Retina (tissue), 1 donor: Measurements from ENCODE around the gene NMUR2.

Experiments
- DNase-seq: peaks from one replicate; pipeline ENCODE4 v3.0.0-alpha.2; 2016

The NMUR2 gene, protein sequence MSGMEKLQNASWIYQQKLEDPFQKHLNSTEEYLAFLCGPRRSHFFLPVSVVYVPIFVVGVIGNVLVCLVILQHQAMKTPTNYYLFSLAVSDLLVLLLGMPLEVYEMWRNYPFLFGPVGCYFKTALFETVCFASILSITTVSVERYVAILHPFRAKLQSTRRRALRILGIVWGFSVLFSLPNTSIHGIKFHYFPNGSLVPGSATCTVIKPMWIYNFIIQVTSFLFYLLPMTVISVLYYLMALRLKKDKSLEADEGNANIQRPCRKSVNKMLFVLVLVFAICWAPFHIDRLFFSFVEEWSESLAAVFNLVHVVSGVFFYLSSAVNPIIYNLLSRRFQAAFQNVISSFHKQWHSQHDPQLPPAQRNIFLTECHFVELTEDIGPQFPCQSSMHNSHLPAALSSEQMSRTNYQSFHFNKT

GRCh38 chr5:152405145-152405544, at the start of gene NMUR2:
NMUR2 (minus strand) TSS chr5:152405279; CDS start chr5:152405113, 166 bp downstream.
- peak; percentile 23 for DNase-seq

DNA sequence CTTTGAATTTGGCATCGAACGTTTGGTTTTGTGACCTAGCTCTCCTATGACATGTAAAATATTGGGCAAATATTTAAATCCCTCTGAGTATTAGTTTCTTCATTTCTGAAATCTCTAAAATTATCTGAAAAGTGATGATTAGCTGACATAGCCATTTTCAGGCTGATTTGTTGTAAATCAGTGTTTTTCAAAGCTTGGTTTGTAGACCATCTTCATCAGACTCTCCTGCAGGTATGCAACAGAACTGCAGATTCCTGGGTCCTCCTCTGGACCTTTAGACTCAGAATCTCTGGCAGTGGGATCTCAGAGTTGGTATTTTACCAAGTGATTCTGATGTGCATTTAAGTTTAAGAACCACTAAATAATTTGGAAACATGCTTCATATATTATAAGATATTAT, 38.9 kb upstream of the NMUR2 start:
- DNase-seq, result no peak

DNA sequence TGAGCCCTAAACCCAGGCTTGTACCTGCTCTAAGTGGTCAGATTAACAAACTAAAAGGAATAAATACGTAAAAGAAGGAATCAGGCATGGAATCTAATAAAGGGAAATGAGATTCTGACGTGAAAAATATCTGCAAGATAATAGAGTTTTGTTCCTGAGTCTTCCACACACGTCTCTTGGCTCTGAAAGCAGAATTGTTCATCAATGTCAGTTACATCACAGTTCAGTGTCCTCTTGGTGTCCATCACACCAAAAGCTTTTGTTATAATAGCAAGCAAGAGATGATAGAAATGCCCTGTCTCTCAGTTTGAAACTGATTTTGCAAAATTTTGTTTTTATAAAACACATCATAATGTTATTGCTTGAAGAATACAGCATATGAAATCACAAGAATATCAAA, 34.7 kb upstream of the NMUR2 start:
- DNase-seq, result no peak

DNA sequence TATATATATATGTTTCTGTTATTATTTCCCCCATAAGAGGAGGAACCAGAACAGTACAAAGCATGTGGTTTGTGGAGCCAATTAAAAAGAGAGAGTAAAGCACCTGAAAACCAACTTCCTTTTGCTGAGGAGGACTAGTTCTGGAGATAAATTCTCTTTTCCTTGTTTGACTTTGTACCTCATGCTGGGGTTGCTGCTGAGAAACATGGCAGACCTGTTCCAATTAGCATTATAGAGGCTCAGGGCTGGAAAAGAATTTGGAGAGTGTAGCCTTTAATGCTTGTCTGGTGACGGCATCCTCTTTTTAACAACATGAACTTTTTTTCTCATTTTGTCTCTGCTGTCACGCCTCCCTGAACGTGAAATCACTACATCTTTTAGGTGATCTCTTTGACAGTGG, 32.8 kb upstream of the NMUR2 start:
- DNase-seq, result no peak

GRCh38 chr5:152427721-152428120, 22.6 kb upstream of the NMUR2 start:
- DNase-seq, result no peak

DNA sequence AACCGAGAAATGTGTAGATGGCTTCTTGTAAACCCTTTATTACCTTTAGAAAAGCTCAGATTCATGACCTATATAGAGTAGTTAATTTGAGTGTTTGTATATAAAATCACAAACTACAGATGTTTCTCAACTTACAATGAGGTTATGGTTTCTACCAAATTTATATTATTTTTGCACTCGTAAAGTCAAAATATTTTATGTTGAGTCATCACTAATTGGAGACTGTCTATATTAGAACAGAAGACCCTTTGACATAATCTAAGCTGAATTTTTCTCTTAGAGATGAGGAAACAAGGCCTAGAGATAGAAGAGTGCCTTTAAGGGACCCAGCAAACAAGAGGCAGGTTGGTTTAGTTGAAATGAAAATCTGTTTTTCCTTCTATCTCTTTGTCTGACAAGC, 20.0 kb upstream of the NMUR2 start:
- no peak for DNase-seq

- DNase-seq, result no peak
Measured at GRCh38 chr5:152424501-152424900, 19.4 kb upstream of the NMUR2 start.

GRCh38 chr5:152422081-152422480, 17.0 kb upstream of the NMUR2 start:
- no peak for DNase-seq

GRCh38 chr5:152412129-152412528, 7.0 kb upstream of the NMUR2 start:
- no peak for DNase-seq

DNA sequence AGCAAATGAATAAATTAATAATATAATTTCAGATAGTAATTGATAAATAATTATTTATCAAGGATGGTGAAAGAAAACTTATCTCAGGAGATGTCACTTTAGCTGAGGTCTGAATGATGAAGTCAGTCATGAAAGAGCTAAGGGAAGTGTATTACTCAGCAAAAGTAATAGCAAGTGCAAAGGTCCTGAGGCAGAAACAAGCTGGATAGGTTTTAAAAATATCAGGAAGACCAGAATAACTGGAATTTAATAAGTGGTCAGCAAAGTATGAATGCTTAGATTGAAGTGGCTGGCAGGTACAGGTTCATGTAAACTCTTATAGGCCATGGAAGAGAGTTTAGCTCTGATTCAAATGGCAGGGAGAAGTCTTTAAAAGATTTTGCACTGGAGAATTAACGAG, 1.0 kb upstream of the NMUR2 start:
- no peak for DNase-seq

- no peak for DNase-seq
Measured at GRCh38 chr5:152404494-152404893, 585 bp downstream of the NMUR2 start.

- no peak for DNase-seq
Measured at GRCh38 chr5:152403046-152403445, 2.0 kb downstream of the NMUR2 start.

- no peak for DNase-seq
Measured at GRCh38 chr5:152400846-152401245, 4.2 kb downstream of the NMUR2 start.

GRCh38 chr5:152397581-152397980, 7.5 kb downstream of the NMUR2 start:
- DNase-seq, result no peak

DNA sequence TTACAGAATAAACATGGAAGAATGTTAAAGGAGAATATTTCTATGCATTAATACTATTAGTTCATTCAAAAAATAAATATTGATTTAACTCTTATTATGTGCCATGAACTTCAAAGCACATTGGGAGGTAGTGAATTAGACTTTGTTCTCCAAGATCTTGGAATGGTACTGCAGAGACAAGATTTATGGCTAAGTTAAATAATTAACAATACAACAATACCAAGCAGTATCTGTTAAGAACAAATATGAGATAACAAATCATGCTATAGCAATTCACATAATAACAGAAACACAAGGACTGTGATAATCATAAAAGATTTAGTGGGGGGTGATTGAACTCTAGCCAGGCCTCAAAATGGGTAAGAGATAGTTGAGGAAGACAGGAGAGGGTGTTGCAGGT, 11.6 kb downstream of the NMUR2 start:
- DNase-seq, result no peak

DNA sequence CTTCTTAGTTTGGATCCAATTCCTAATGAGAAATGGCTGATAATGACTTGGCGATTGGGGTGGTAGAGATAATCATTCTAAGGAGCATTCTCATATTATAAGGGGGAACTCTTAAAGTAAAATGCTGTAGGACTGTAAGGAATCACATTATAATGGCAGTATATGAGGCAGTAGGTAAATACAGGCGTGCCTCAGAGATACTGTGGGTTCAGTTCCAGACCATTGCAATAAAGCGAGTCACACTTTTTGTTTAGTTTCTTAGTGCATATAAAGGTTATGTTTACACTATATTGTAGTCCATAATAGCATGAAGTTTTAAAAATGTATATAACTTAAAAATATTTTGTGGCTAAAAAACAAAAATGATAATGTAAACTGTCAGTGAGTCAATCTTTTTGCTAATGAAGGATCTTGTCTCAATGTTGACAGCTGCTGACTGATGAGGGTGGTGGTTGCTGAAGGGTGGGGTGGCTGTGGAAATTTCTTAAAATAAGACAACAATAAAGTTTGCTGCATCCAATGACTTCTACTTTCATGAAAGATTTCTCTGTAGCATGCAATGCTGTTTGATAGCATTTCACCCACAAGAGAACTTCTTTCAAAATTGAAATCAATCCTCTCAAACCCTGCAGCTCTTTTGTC, 15.8 kb downstream of the NMUR2 start:
- DNase-seq, result no peak

DNA sequence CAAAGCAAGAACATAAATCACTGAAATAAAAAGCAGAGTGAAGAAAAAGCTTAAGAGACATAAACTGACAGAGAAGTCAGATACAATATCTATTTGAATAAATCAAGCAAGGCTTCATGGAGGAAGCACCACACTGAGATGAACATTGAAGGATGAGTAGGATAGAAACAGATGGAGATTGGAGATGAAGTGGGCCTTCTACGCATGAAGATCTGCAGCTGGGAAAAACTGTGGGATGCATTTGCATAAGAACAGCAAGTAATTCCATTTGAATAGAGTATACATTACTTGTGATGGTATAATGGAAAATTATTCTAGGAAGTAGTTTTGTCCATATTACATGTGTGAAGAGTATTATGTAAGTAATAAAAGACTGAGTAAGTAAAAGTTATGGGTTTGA, 16.5 kb downstream of the NMUR2 start:
- no peak for DNase-seq

- DNase-seq, result no peak
Measured at GRCh38 chr5:152380415-152381123, 24.5 kb downstream of the NMUR2 start.

DNA sequence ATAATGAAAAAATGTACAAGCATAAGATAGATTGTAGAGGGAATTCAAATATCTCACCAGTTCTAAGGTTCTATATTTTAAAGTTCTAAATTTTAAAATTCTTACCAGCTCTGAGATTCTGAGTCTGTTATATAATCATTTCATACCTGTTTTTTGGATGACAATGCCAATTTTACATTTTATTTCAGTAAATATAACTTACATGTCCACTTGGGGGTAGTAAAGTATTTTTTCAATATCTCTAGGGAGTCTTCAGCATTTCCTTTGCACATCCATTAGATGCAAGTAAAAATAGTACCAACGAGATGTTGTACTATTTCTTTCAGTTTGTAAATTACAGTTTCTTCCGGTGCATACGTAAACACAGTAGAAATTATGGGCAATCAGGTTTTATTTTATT, 25.7 kb downstream of the NMUR2 start:
- no peak for DNase-seq

- DNase-seq, result no peak
Measured at GRCh38 chr5:152378730-152379129, 26.3 kb downstream of the NMUR2 start.

- DNase-seq, result no peak
Measured at GRCh38 chr5:152376886-152377285, 28.2 kb downstream of the NMUR2 start.

DNA sequence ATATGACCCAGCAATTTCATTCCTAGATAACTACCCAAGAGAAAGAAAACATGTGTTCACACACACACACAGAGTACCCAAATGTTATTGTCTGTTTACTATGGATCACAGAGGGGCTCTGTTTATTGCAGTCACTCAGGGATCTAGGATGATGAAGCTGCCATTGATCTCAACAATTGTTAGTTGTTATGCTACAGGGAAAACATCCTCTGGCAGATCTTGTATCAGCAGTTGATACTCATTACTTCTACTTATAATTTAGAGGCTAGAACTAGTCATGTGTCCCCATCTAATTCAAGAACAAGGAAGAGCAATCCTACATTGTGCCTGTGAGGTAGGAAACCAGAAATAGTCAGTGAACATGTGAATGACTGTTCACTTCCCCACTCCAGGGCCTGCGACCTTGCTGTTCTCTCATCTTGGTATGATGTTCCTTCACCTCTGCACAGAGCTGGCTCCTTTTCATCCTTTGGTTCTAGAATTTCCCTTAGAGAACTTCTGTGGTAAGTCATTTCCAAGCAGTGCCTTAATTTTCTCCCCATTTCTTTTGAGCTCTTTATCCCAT, 30.3 kb downstream of the NMUR2 start:
- DNase-seq, result no peak

DNA sequence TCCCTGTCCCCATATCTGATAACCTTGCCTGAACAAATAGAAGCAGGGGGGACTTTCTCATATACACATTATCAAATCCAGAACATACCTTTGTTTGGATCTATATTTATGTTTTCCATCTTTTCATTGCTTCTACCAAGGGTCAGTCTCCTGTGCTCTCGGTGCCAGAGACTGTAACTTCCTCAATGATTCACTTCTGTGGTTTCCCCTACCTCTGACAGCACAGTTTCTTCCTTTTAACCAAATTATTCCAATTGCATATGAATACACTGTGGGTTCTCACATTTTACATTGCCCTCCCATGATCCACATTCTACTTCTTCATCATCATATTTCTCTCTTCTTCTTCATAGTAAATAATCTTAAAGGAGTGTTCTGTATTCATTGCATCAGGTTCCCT, 32.2 kb downstream of the NMUR2 start:
- no peak for DNase-seq

- DNase-seq, result no peak
Measured at GRCh38 chr5:152369298-152369697, 35.8 kb downstream of the NMUR2 start.
